ENCODE data around the gene HDDC3.
"Not testable (repeated sequence)": the region's sequence is repeated elsewhere in the genome, so short reads cannot be mapped to it uniquely, and the experiment has no call there.

The HDDC3 gene

DNA sequence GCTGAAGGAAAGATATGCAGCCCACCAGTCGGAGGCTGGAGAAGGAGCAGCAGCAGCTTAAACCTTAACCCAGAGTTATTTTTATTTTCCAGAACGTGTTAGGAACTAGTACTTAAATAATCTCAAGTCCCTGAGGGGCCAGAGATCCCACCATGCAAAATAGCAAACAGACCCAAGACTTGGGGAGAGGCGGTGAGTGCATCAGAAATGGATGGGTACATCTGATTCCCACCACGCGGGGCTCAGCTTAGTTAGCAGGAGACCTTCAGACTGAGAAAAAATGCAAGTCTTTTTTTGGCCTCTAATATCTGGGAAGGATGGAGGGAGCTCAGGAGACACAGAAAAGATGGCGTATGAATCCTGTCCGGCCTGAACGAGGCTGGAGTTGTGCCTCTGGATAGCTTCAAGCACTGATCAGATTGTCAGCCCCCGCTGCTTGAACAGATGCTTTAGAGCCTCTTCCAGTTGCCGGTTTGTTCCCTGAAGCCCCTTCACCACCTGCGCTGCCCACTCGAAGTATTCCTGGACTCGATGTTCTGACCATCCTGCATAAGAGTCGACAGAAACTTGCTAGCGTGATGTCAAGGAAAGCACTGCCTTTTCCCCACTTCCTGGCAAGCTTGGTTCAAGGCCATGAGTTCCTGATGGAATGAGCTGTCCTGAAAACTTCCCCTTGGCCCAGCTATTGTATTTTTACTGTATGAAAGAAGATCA lies 1.3 kb downstream of the HDDC3 start:
- peak in 1 of 2 donors; percentile 12 for DNase-seq (ENCODE audit: low read depth in 2 of 2)

DNA sequence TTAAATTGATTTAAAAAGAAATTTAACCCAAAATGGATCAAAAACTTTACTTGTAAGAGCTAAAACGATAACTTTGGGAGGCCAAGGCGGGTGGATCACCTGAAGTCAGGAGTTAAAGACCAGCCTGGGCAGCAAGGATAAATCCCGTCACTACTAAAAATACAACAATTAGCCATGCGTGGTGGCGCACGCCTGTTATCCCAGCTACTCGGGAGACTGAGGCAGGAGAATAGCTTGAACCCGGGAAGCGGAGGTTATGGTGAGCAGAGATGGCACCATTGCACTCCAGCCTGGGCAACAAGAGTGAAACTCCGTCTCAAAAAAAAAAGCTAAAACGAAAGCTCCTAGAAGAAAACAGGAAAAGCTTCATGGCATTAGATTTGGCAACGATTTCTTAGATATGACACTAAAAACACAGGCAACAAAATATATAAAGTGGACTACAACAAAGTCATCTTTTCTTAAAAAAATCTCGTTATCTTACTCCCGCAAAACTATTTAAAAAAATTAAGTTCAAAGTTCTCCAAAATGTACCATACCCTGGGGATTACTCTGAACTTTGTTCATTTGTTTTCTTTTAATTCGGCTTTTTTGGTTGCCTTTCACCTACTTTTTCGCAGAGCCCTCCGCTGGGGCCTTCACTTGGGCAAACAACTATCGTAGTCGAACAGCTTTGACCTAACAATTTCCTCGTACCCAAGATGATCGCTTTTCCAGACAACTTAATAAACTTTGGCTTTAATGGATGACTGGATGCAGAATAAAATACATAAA lies 2.9 kb downstream of the HDDC3 start:
- no peak for DNase-seq (ENCODE audit: low read depth in 2 of 2)

DNA sequence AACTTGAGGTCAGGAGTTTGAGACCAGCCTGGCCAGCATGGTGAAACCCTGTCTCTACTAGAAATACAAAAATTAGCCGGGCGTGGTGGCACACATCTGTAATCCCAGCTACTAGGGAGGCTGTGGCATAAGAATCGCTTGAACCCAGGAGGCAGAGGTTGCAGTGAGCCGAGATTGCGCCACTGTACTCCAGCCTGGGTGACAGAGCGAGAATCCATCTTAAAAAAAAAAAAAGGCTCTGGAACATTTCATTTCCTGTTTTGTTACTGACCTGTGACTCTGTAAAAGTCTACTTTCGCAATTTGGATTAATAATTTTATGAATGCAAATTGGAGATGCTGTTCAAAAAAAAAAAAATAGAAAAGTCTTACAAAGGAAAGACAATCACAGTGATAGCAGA lies 4.2 kb downstream of the HDDC3 start:
- DNase-seq (ENCODE audit: low read depth in 2 of 2): not testable (repeated sequence)

DNA sequence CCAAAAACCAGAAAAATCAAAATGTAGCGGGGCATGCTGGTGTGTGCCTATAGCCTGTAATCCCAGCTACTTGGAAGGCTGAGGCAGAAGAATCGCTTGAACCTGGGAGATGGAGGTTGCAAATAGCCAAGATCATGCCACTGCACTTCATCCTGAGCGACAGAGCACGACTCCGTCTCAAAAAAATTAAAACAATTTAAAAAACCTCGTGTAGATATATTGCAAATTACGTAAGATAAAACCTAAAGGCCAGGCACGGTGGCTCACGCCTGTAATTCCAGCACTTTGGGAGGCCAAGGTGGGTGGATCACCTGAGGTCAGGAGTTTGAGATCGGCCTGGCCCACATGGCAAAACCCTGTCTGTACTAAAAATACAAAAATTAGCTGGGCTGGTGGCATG lies 5.6 kb downstream of the HDDC3 start:
- DNase-seq (ENCODE audit: low read depth in 2 of 2): not testable (repeated sequence)

DNA sequence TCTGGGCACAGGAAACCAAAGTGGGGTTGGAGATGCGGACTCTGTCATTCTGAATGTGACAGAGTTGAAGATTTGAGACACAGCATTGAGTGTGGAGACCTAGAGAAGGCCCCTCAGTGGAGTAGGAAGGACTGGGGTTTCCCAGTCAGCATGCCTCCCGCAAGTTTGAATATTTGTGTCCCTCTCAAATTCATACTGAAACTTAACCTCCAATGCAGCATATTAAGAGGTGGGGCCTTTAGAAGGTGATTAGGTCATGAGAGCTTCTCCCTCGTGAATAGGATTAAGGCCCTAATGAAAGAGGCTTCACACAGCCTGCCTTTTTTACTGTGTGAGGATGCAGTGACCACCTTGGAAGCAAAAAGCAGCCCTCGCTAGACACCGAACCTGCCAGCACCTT lies 8.0 kb downstream of the HDDC3 start:
- DNase-seq (ENCODE audit: low read depth in 2 of 2): no peak

DNA sequence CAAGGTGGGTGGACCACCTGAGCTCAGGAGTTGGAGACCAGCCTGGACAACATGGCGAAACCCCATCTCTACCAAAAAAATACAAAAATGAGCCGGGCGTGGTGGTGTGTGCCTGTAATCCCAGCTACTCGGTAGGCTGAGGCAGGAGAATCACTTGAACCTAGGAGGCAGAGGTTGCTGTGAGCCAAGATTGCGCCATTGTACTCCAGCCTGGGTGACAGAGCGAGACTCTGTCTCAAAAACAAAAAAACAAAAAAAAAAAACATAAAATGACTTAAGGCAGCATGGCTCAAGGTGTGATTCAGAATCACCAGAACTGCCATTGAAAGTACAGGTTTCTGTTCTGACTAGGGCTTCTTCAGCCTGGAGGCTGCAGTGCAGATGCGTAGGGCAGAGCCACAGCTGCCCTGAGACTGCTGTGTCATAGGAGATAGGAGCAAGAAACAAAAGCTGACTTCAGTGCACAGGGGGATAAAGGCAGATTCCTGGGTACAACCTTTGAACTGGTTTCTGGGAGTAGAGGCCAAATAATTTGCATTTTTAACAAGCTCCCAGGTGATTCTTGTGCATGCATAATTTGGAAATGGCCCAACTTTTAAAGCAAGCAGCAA lies 9.5 kb downstream of the HDDC3 start:
- not testable (repeated sequence) for DNase-seq (ENCODE audit: low read depth in 2 of 2)

DNA sequence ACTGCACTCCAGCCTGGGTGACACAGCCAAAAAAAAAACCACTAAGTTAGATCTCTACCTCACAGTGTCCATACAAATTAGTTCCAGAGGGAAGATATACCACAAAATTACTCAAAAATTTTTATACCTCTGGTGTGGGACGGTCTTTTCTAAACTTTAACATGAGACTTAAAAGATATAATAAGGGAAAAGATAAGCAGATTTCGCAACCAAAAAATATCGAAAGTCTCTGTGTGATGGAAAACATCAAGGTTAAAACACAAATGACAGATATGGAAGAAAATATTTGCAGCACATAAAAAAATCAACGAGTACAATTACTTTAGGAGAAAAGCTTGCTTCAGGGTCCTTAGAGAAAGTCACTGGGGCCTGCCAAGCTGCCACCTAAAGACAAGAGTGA lies 10.5 kb downstream of the HDDC3 start:
- DNase-seq (ENCODE audit: low read depth in 2 of 2): no peak

DNA sequence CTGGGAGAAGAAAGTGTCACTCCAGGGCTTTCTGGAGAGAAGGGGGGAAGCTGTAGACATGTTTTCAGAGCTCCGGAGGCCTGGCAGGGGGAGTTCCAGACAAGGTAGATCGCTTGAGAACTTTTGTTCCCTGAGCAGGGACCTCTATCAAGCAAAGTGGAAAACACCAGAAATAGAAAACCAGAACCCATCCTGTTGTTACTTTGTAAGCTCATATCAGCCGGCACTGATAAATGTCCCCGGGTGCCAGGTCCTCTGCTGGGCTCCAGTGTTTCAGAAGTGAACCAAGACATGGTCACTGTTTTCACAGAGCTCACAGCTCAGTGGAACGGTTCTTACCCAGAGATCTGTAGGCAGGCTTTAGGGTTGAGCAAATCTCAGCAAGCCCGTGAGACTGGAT lies 13.5 kb downstream of the HDDC3 start:
- no peak for DNase-seq (ENCODE audit: low read depth in 2 of 2)

DNA sequence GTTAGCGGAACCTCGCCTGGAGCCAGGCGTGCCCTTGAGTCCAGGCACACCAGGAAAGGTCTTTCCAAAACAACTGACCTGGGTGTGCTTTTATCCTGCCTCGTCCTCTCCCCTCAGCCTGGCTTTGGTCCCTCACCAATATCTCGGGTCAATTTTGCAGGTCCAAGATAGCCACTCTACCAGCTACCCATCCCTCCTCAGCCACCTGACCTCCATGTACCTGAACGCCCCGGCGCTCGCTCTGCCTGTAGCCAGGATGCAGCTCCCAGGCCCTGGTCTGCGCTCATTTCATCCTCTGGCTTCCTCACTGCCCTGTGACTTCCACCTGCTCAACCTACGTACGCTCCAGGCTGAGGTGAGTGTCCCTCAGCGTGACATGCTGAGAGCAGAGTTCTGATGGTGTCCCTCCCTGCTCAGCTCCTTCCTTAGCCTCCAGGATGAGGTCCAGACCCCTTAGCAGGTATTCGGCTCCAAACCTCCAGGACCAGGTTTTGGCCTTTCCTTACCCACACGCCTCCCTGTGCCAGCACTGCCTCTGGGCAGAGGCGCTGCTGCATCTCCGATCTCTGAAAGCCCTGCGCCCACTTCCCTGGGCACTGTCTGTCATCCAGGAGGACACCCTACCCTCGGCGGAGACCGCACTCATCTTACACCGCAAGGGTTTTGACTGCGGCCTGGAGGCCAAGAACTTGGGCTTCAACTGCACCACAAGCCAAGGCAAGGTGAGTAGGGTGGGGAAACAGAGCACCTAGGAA lies 14.1 kb downstream of the HDDC3 start:
- DNase-seq (ENCODE audit: low read depth in 2 of 2): no peak

DNA sequence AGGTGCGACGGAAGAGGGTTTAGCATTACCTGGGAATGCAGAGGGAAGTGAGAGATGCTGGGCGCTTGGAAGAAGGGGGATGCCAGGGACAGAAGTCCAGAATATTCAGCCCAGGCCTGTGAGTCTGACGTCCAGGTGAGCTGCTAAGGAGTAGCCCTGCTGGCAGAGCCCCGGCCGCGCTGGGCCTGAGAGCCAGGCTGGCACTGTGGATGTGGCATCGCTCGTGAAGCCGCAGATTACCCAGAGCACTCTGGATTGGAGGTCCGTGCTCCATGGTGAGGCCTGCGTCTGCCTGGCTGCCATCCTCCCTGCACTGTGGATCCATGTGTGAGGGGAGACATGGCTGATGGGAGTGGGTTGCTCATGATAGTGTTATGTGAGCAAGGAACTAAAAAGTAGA lies 14.8 kb downstream of the HDDC3 start:
- no peak for DNase-seq (ENCODE audit: low read depth in 2 of 2)

DNA sequence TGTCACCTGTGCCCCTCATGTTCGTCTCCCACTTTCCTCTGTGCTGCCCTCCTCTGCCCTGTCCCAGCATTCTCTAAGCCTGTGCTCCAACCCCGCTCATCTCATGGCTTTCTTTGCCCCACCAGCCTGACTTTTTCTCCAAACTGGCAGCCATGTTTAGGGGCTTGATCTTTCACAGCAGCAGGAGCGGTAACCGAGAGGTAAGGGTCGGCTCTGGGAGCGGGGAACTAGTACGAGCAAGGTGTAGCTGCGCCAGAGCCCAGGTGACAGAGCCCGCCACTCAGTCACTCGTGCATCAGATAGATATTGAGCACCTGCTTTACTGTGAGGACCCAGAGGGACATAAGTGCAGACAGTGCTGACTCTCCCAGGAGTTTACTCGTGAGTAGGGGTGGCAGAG lies 15.9 kb downstream of the HDDC3 start:
- no peak for DNase-seq (ENCODE audit: low read depth in 2 of 2)

DNA sequence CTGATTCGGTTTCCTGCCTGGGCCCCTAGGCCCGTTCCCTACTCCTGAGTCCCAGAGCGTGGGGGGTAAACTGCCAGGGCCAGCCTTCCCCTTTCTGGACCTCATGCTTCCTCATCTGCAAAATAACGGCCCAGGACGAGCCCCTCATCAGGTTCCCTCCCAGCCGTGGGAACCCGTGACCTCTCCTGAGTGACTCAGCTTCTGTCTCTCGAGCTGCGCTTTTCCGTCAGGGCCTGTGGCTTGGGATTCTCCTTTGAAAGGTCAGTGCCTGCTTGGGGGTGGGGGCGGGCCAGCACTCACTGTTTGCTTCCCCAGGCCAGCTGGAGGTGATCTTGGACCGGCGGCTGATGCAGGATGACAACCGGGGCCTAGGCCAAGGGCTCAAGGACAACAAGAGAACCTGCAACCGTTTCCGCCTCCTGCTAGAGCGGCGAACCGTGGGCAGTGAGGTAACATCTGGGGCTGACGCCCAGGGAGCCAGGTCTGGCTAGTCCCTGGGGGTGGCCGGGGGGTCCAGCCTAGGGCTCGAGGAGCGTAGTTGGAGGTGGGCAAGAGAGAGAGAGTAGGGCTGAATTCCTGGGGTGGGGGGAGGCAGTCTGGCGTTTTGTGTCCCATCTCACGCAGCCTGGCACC lies 16.4 kb downstream of the HDDC3 start:
- DNase-seq (ENCODE audit: low read depth in 2 of 2): no peak

DNA sequence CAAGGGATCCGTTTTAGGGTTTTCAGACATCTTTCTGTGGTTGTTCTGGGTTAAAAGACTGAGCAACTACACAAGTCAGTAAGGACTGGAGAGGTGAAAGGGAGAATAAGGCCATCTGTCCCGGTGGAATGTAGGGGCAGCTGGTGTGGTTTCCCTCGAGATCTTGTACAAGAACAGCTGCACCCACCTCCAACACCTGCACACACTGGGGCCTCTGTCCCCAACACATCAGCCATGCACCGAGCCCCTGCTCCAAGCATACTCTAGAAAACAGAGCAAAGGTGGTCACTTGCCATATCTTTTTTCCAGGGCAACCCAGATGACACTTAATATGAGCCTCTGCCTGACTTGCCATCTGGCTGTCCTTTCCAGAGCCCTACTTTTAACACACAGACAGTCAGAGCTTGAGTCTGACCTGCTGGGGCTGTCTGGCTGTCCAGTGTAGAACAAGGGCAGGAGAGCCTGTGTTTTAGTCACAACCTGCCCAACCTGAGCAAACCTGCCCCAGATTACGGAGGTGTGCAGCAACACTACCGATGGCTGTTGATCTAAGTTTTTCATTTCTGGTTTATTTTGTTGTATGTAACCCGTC lies 17.0 kb downstream of the HDDC3 start:
- no peak for DNase-seq (ENCODE audit: low read depth in 2 of 2)

DNA sequence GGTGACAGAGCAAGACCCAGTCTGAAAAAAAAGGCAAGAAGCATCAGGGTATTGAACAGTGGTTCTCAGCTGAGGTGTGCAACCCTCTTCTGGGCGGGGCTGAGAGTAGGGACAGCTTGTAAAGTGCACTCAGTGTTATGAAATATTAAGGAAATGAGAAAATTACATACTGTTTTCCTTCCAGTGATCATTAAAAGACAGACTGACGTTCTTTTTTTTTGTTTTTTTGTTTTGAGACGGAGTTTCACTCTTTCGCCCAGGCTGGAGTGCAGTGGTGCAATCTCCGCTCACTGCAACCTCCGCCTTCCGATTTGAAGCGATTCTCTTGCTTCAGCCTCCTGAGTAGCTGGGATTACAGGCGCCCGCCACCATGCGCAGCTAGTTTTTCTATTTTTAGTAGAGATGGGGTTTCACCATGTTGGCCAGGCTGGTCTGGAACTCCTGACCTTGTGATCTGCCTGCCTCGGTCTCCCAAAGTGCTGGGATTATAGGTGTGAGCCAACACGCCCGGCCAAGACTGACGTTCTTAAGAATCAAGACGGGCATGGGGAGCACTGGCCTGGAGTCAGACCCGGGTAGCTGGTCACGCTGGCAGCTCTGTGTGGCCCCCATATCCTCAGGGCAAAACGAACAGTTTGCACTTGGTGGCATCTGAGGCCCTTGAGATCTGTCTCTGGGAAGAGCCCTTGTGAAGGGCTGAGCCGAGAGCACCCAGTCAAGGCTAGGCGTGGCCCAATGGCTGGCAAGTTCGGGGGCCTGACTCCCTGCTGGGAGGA lies 17.9 kb downstream of the HDDC3 start:
- DNase-seq (ENCODE audit: low read depth in 2 of 2): no peak

DNA sequence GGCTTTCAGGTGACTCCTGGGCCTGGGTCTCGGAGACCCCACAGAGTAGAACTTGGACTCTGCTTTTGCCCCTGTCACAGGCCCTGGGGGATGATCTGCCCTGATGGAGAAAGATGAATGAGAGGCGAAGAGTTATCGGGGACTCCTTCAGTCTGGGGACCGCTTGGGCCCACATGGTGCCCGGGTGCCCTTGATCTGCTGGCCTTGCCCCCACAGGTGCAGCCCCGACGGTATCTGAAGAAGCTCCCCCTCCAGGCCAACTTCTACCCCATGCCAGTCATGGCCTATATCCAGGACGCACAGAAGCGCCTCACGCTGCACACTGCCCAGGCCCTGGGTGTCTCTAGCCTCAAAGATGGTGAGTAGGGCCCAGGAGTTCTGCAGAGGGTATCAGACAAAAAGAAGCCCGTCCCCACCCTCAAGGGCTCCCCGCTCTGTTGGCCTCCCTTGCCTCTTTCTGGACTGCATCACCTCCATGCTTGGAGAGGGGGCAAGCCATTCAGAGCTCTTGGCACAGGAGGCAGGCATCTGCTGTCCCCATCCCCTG lies 18.9 kb downstream of the HDDC3 start:
- no peak for DNase-seq (ENCODE audit: low read depth in 2 of 2)

DNA sequence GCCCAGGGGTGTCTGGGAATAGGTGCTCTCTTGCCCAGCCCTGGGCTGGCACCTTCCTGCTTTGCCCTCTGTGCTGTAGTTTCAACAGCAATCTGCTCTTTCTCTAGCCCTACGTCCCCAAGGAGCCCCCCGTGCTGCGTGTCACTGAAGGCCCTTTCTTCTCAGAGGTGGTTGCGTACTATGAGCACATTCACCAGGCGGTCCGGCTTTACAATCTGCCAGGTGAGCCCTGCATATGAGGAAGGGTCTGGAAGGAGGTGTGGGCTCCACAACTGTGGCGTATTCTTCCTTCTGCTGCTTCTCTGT lies 19.6 kb downstream of the HDDC3 start:
- DNase-seq (ENCODE audit: low read depth in 2 of 2): no peak

DNA sequence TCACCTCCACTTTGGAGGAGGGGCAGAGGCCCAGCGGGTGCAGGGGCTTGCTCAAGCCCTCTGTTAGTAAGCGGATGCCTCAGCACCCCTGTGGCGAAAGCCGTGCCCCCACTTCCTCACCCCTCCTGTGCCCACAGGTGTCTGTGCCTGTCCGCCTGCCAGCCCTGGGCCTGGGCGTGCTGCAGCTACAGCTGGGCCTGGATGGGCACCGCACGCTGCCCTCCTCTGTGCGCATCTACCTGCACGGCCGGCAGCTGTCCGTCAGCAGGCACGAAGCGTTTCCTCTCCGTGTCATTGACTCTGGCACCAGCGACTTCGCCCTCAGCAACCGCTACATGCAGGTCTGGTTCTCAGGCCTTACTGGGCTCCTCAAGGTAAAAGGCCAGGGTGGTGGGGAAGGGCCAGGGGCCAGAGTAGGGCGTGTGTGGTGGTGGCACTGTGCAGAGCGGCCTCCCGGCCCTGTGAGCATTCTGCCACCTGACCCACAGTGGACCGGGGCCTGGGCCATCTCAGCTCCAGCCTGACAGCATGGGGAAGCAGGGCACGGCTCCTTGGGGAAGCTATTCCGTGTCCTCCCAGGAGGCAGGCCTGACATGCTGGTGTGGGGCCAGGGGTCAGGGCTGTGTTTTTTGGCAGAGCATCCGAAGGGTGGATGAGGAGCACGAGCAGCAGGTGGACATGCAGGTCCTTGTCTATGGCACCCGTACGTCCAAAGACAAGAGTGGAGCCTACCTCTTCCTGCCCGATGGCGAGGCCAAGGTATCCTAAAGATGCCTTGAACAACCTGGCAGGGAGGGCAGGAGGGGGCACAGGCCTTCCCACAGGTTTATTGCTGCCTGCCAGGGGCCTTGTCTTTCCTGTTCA lies 20.2 kb downstream of the HDDC3 start:
- no peak for DNase-seq (ENCODE audit: low read depth in 2 of 2)

DNA sequence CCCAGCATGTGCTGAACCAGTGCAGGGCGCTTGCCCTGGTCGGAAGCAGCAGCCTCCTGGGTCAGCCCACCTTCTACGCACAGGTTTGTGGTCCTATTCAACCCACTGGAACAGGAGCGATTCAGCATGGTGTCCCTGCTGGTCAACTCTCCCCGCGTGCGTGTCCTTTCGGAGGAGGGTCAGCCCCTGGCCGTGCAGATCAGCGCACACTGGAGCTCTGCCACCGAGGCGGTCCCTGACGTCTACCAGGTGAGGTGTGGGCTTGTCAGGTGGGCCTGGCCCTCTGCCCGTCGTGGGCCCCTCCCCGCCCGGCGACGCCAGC lies 21.1 kb downstream of the HDDC3 start:
- DNase-seq (ENCODE audit: low read depth in 2 of 2): no peak

DNA sequence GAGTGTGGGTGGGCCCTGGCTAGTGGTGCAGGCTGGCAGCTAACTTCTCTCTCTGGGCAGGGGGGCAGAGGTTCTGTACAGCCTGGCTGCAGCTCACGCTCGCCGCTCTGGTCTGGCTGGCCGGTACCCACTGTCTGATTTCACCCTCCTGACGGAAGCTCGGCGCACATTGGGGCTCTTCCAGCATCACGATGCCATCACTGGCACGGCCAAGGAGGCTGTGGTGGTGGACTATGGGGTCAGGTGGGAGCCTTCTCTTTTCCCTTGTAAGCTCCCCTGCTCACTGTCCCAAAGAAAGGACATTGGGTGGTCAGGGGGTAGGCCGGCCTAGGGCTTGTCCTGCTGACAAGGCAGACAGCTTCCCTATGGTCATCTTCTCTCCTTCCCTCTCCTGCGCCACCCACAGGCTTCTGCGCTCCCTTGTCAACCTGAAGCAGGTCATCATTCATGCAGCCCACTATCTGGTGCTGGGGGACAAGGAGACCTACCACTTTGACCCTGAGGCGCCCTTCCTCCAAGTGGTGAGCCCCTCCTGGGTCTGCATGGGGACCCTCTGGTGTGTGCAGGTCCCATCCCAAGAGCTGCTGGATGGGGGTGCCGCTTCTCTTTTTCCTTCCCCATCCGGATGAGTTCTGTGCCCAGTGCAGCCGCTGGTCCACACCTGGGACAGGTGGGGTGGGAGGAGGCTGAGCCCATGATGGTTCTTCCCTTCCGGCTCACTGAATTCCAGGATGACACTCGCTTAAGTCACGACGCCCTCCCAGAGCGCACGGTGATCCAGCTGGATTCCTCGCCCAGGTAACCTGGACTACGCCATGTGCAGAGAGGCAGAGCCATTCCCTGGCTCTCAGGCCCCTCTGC lies 21.7 kb downstream of the HDDC3 start:
- DNase-seq (ENCODE audit: low read depth in 2 of 2): no peak

All from stimulated activated CD4-positive, alpha-beta T cell treated with anti-CD3 and anti-CD28 coated beads, Interleukin-1b, Interleukin-23, amount 100 ng/mL, for 4 hours (primary cell).